AG09309 (cell line): Measurements from ENCODE around the gene PHF12.

Experiments
- DNase-seq: peaks from one replicate; pipeline ENCODE4 v3.0.0-alpha.2; 2010; ENCODE audit warnings: low read depth
- H3K4me3 ChIP-seq: 2 replicates; pipeline ENCODE4 v1.5.1; 2011; ENCODE audit warnings: mild to moderate bottlenecking, low read depth, low read length, moderate library complexity; ENCODE audit not compliant: control insufficient read depth
- CTCF ChIP-seq: IDR thresholded peaks from 2 replicates; pipeline ENCODE4 v1.5.1; 2011; ENCODE audit warnings: mild to moderate bottlenecking, low read depth, low read length, inconsistent platforms; ENCODE audit not compliant: insufficient read depth, control insufficient read depth; ENCODE audit errors: missing control alignments

Gene PHF12

GRCh38 chr17:28944862-28945741, 6.2 kb downstream of the PHF12 start:
- DNase-seq = no peak
- H3K4me3 ChIP-seq = no peak overlapping the region
- TF ChIP-seq CTCF = no peak

DNA sequence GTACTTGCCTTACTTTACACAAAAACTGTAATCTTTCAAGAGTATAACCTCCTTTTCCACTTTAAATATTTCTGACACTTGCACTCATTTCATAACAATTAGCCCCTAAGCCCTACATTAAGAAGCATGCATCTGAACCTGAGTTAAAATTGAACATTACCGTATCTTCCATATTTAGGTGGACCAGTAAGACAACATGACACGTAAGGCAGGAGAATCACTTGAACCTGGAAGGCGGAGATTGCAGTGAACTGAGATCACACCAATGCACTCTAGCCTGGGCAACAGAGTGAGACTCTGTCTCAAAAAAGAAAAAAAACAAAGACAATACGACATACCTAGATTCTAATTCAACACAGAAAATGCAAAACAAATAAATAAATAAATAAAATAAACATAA, 7.0 kb downstream of the PHF12 start:
- no peak for TF ChIP-seq CTCF
- no peak overlapping the region for H3K4me3 ChIP-seq
- DNase-seq = no peak

- TF ChIP-seq CTCF = no peak
- no peak overlapping the region for H3K4me3 ChIP-seq
- DNase-seq = no peak
Measured at GRCh38 chr17:28942925-28943324, 8.4 kb downstream of the PHF12 start.

DNA sequence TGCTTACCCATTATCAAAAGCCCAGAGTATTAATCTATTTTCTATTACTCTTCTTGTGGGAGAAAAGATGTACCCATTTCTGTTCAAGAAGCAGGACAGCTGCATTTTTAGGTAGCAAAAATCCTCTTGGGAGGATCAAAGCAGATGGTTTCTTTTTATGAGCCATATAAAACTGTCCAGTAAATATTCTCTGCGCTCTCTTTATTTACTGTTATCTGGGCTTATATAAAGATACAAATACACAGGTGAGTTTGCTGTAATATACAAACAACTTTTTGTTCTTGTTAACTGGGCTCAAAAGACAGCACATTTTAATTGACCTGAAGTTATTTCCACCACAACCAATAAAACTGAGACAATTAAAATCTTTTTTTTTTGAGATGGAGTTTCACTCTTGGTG, 10.1 kb downstream of the PHF12 start:
- no peak for DNase-seq
- H3K4me3 ChIP-seq = no peak overlapping the region
- TF ChIP-seq CTCF = no peak

DNA sequence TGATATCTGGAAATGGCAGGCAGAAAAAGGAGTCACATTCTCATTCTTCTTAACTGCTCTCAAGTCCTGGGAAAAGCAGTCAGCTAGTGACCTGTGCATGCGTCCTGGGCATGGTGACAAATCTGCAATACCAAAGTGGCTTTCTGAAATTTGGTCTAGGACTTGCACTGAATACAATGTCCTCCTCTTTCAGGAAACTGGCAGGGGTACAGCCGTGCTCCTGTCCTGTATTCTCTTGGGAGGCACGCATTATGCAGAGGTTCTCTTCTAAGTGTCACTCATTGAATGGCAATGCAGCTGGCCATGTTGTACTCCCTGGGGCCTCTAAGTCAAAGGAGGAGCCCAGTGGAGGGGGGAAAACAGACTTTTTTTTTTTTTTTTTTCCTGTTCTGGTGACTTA, 10.6 kb downstream of the PHF12 start:
- DNase-seq = no peak
- no peak for TF ChIP-seq CTCF
- no peak overlapping the region for H3K4me3 ChIP-seq

DNA sequence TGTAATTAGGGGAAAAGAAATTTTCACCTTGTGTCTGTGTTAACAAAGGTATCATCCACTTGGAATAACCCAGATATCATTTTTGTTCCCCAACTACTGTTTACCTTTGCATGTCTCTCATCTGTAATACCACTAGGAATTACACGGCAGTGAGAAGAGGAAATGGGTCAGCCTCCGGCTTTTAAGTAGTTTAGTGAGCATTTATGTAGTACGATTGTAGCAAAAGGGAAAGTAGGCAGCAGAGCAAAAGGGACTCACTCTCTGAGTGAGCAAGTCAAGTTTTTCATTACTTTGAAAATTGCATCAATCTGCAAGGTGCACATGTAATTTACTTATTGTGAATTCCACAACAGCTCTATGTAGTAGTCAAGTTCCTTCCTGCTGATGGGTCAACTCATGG, 11.2 kb downstream of the PHF12 start:
- DNase-seq = no peak
- H3K4me3 ChIP-seq = no peak overlapping the region
- no peak for TF ChIP-seq CTCF
